ENCODE results near the gene PDZK1IP1.

GRCh38 chr1:47238935-47239592, 49.2 kb upstream of the PDZK1IP1 start:
- TF ChIP-seq POLR2A (IDR thresholded peaks at IDR 0.05) (no peak), CTCF (IDR thresholded peaks at IDR 0.05) (no peak)

Data from gastroesophageal sphincter (tissue), 3 donors.